ENCODE measurements around the gene GALE.
"Not testable (repeated sequence)": the region's sequence is repeated elsewhere in the genome, so short reads cannot be mapped to it uniquely, and the experiment has no call there.

GALE gene

GRCh38 chr1:23800400-23801337 lies at the start of gene GALE:
GALE (minus strand) TSS chr1:23800754; CDS start chr1:23799007, 1,747 bp downstream.
- Mint-ChIP-seq H3K9me3 (no peaks in the 10 kb centered on the region), H3K4me1 (ENCODE audit: low read depth) (peaks cover 14% of the 10 kb centered on the region), H3K27ac (peak within 1 kb of the TSS; percentile 95), H3K36me3 (ENCODE audit: low read depth) (peaks cover 8% of the 10 kb centered on the region), H3K27me3 (ENCODE audit: low read depth) (no peaks in the 10 kb centered on the region), H3K4me3 (peak within 1 kb of the TSS; percentile 97)
- DNase-seq (ENCODE audit: low spot score) = peak; percentile 93

DNA sequence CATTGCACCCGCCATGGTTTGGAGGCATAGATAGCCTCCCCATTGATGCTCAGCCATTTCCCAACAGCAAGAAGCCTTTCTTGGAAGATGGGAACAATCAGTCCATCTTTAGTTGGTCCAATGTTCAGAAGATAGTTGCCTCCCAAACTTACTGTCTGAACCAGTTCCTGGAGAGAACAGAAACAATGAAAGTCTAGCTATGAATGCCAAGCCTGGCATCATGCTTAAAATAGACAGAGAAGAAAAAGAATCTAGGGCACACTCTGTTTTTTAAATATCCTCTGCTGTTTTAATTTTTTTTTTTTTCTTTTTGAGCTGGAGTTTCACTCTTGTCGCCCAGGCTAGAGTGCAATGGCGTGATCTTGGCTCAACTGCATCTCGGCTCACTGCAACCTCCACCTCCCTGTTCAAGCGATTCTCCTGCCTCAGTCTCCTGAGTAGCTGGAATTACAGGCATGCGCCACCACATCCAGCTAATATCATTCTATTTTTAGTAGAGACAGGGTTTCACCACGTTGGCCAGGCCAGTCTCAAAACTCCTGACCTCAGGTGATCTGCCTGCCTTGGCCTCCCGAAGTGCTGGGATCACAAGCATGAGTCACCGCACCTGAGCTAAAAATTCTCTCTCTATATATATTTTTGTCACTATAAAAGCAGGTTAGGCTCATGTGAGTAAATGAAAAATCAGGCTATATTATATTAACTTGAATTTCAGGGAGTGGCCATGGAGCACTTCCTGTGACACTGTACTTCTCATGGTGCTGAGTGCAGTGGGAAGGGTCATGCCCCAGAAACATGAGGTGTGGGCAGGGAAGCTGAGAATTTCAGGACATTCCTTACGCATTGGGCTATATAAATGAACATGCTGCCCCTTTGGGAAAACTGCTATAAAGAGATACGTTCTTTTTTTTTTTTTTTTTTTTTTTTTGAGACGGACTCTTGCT lies 48.4 kb upstream of the GALE start:
- Mint-ChIP-seq H3K4me1 (ENCODE audit: low read depth) (no peaks in the 10 kb centered on the region), H3K36me3 (ENCODE audit: low read depth) (peaks cover 20% of the 10 kb centered on the region), H3K27ac (no peak overlapping the region), H3K4me3 (no peak overlapping the region), H3K27me3 (ENCODE audit: low read depth) (no peaks in the 10 kb centered on the region), H3K9me3 (peaks cover 8% of the 10 kb centered on the region)
- DNase-seq (ENCODE audit: low spot score) = no peak

- H3K9me3 Mint-ChIP-seq; H3K27me3 Mint-ChIP-seq (ENCODE audit: low read depth); H3K4me3 Mint-ChIP-seq; DNase-seq (ENCODE audit: low spot score); H3K4me1 Mint-ChIP-seq (ENCODE audit: low read depth); H3K27ac Mint-ChIP-seq: not testable (repeated sequence)
- peaks cover 20% of the 10 kb centered on the region for H3K36me3 Mint-ChIP-seq (ENCODE audit: low read depth)
These were observed 47.0 kb upstream of the GALE start for GRCh38 chr1:23847482-23848095.

DNA sequence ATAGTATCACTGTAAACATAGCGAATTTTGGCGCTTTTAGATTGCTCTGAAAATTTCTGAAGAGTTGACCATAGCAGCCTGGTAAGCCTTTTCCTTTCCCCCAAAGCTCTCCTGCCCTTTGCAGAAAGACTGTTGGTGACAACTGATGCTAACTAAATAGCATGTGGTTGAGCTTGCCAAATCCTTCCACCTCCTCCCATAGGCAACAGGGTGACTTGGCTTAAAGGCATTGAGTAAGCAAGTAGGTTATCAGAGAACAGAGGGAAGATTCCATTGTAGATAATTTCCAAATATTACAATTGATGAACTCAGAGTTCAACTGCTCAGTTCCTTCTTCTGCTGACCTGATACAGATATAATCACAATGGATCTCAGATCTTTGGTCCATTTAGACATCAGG lies 44.6 kb upstream of the GALE start:
- Mint-ChIP-seq H3K27ac (no peak overlapping the region), H3K4me1 (ENCODE audit: low read depth) (no peaks in the 10 kb centered on the region), H3K27me3 (ENCODE audit: low read depth) (no peaks in the 10 kb centered on the region), H3K36me3 (ENCODE audit: low read depth) (peaks cover 20% of the 10 kb centered on the region), H3K9me3 (peaks cover 8% of the 10 kb centered on the region), H3K4me3 (no peak overlapping the region)
- DNase-seq (ENCODE audit: low spot score) = no peak

- H3K9me3 Mint-ChIP-seq = peaks cover 8% of the 10 kb centered on the region
- no peaks in the 10 kb centered on the region for H3K4me1 Mint-ChIP-seq (ENCODE audit: low read depth)
- DNase-seq (ENCODE audit: low spot score) = no peak
- H3K27ac Mint-ChIP-seq = no peak overlapping the region
- H3K4me3 Mint-ChIP-seq = no peak overlapping the region
- H3K36me3 Mint-ChIP-seq (ENCODE audit: low read depth) = peaks cover 20% of the 10 kb centered on the region
- no peaks in the 10 kb centered on the region for H3K27me3 Mint-ChIP-seq (ENCODE audit: low read depth)
These were observed 43.1 kb upstream of the GALE start for GRCh38 chr1:23843644-23844043.

DNA sequence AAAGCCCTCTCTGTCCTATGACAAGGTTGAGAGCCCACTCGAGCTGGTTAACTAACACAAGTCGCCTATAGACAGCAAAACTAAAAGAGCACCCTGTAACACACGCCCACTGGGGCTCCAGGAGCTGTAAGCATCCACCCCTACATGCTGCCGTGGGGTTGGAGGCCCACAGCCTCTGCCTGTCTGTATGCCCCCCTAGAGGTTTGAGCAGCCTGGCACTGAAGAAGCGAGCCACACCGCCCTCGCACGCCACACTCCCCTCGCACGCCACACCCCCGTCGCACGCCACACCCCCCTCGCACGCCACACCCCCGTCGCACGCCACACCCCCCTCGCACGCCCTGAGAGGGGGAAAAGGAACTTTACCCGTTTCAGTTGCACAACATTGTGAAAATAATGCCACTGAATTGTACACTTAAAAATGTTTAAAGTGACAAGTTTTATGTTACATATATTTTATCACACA lies 37.9 kb upstream of the GALE start:
- H3K4me3 Mint-ChIP-seq = peak overlapping the region; percentile 83
- H3K4me1 Mint-ChIP-seq (ENCODE audit: low read depth) = peaks cover 11% of the 10 kb centered on the region
- H3K36me3 Mint-ChIP-seq (ENCODE audit: low read depth) = no peaks in the 10 kb centered on the region
- H3K27me3 Mint-ChIP-seq (ENCODE audit: low read depth) = peaks cover 3% of the 10 kb centered on the region
- DNase-seq (ENCODE audit: low spot score) = peak; percentile 56
- no peaks in the 10 kb centered on the region for H3K9me3 Mint-ChIP-seq
- no peak overlapping the region for H3K27ac Mint-ChIP-seq

DNA sequence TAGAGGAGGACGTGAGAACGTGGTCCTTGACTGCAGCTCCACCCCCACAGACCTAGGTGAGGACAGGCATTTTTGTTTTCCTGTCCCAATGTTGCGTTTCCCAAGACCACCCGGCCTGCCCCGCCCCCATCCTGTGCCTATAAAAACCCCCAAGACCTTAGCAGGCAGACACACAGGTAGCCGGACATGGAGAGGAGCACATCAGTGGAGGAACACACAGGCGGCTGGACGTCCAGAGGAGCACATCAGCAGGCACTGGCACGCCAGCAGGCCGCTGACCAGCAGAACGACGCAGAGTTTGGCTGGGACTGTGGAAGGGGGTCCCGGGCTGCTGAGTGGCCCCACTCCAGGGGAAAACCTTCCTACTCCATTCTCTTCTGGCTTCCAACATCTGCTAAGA lies 37.4 kb upstream of the GALE start:
- Mint-ChIP-seq H3K27me3 (ENCODE audit: low read depth) (peaks cover 3% of the 10 kb centered on the region), H3K9me3 (no peaks in the 10 kb centered on the region), H3K36me3 (ENCODE audit: low read depth) (no peaks in the 10 kb centered on the region), H3K27ac (no peak overlapping the region), H3K4me3 (peak overlapping the region; percentile 83), H3K4me1 (ENCODE audit: low read depth) (peaks cover 11% of the 10 kb centered on the region)
- no peak for DNase-seq (ENCODE audit: low spot score)

DNA sequence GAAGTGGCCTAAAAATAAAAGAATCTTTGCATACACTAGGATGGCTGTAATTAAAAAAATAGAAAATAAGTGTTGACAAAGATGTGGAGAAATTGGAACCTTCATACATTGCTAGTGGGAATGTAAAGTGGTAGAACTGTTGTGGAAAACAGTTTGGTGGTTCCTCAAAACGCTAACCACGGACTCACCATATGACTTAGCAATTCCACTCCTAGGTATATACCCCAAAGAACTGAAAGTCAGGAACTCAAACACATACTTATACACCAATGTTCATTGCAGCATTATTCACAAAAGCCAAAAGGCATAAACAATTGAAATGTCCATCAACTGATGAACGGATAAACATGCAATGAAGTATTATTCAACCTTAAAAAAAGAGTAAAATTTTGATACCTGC lies 35.5 kb upstream of the GALE start:
- DNase-seq (ENCODE audit: low spot score) = no peak
- Mint-ChIP-seq H3K36me3 (ENCODE audit: low read depth) (no peaks in the 10 kb centered on the region), H3K27me3 (ENCODE audit: low read depth) (peaks cover 5% of the 10 kb centered on the region), H3K4me3 (no peak overlapping the region), H3K4me1 (ENCODE audit: low read depth) (peaks cover 11% of the 10 kb centered on the region), H3K27ac (no peak overlapping the region), H3K9me3 (no peaks in the 10 kb centered on the region)

GRCh38 chr1:23834156-23834555 lies 33.6 kb upstream of the GALE start:
- H3K4me3 Mint-ChIP-seq; DNase-seq (ENCODE audit: low spot score); H3K36me3 Mint-ChIP-seq (ENCODE audit: low read depth); H3K27me3 Mint-ChIP-seq (ENCODE audit: low read depth); H3K27ac Mint-ChIP-seq; H3K9me3 Mint-ChIP-seq: not testable (repeated sequence)
- peaks cover 11% of the 10 kb centered on the region for H3K4me1 Mint-ChIP-seq (ENCODE audit: low read depth)

- Mint-ChIP-seq H3K27ac (no peak overlapping the region), H3K9me3 (no peaks in the 10 kb centered on the region), H3K27me3 (ENCODE audit: low read depth) (peaks cover 2% of the 10 kb centered on the region), H3K4me1 (ENCODE audit: low read depth) (peaks cover 13% of the 10 kb centered on the region), H3K36me3 (ENCODE audit: low read depth) (peaks cover 2% of the 10 kb centered on the region), H3K4me3 (no peak overlapping the region)
- DNase-seq (ENCODE audit: low spot score) = no peak
These were observed 27.2 kb upstream of the GALE start for GRCh38 chr1:23827717-23828116.

- H3K9me3 Mint-ChIP-seq; H3K4me3 Mint-ChIP-seq; DNase-seq (ENCODE audit: low spot score); H3K27me3 Mint-ChIP-seq (ENCODE audit: low read depth); H3K27ac Mint-ChIP-seq; H3K36me3 Mint-ChIP-seq (ENCODE audit: low read depth): not testable (repeated sequence)
- peaks cover 15% of the 10 kb centered on the region for H3K4me1 Mint-ChIP-seq (ENCODE audit: low read depth)
These were observed 26.0 kb upstream of the GALE start for GRCh38 chr1:23826590-23826989.

DNA sequence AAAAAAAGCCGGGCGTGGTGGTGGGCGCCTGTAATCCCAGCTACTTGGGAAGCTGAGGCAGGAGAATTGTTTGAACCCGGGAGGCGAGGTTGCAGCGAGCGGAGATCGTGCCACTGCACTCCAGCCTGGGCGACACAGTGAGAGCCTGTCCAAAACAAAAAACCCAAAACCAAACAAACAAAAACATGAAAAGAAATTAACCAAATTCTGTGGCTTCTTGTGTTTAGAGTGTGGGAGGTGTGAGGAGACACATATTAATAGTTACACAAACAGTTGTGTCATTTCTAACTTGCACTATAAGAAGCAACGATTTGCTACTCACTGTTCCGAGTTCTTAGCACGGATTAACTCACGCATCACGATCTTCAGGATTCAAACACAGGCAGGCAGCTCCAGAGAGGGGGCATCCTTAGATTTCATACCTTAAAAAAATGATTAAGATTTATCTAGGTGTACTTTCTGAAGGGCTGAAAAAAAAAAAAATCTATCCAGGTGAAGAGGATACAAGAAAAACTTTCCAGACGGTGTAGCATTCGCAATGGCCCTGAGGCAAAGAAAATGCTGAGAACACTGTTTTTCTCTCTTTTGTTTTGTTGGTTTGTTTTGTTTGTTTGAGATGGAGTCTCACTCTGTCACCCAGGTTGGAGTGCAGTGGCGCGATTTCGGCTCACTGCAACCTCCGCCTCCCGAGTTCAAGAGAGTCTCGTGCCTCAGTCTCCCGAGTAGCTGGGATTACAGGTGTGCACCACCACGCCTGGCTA lies 25.4 kb upstream of the GALE start:
- Mint-ChIP-seq H3K27me3 (ENCODE audit: low read depth) (no peaks in the 10 kb centered on the region), H3K36me3 (ENCODE audit: low read depth) (peaks cover 2% of the 10 kb centered on the region), H3K4me1 (ENCODE audit: low read depth) (peaks cover 15% of the 10 kb centered on the region), H3K27ac (peak overlapping the region; percentile 90), H3K9me3 (no peaks in the 10 kb centered on the region), H3K4me3 (peak overlapping the region; percentile 94)
- DNase-seq (ENCODE audit: low spot score) = no peak
